Hypothalamus (tissue), 51 donors: Measurements from ENCODE around the gene GRAMD1C.
"Not testable (repeated sequence)": the region's sequence is repeated elsewhere in the genome, so short reads cannot be mapped to it uniquely, and the experiment has no call there.

Experiments used
- DNase-seq, 51 donors: peaks; one replicate each; lab custom pipeline; 2025; lab: John Stamatoyannopoulos, UW

GRAMD1C gene

DNA sequence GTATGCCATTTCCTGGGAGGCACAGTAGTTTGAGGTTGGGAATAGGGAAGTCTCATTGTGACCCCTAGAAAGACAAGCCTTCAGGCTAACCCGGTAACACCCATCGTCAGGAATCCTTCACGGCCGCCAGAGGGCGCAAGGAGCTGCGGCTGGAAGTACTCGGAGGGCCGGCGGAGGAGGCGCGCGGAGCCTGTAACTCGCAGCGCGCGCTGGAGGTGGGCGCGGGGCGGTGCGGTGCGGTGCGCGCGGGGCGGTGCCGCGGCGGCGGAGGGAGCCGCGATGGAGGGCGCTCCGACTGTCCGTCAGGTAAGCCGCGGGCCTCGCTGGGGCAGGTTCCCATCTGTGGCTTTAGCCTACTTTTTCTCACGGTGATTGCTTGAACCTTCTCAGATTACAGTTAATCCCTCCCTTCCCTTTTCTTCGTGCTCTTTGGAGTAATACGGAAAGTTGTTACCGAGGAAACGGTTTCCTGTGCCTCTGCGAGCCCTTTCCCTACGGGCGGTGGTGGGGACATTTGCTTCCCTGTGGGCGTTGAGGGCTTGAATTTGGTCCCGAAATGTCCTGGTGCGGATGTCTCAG is at the start of gene GRAMD1C:
TSS of gene GRAMD1C (plus strand) at position 158 of the 579 bp plus-strand sequence. CDS start at position 280, 122 bp downstream.
- peak in 50 of 51 donors; percentile 17 to 87 (median 68) for DNase-seq

DNA sequence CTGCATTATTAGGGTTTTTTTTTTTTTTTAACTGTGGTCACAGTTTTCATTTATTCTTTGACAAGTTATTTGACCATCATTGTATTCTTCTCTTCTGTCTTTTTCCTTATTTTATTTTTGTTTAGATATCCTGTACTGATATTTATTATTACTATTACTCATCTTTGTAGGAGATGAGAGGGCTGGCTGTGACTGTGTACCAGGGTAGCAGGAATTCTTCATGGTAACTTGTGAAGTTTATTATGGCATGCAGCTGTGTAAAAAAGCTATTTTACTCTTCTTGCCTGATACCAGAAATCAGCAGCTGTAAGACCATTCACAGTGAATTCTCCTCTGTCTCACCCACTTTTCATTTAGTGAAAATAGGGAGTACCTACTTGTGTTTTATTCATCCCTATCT is 47.2 kb upstream of the GRAMD1C start:
- DNase-seq: no peak

DNA sequence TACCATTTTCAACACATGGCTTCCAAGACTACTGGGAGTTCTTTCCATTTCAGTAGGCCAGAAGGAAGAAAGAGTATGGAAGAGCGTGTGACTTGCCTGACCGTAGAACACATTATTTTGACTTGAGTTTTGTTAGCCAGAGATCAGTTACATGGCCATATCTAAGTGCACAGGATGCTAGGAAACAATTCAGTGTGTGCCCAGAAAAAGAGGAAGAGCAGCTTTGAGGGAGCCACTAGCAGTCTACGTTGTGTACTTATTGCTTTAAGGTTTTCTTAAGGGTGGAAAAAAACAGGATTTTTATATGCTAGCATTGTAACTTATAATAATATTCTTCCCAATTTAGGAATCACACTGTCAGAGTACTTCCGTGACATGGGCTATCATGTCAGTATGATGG is 44.1 kb upstream of the GRAMD1C start:
- DNase-seq: no peak

DNA sequence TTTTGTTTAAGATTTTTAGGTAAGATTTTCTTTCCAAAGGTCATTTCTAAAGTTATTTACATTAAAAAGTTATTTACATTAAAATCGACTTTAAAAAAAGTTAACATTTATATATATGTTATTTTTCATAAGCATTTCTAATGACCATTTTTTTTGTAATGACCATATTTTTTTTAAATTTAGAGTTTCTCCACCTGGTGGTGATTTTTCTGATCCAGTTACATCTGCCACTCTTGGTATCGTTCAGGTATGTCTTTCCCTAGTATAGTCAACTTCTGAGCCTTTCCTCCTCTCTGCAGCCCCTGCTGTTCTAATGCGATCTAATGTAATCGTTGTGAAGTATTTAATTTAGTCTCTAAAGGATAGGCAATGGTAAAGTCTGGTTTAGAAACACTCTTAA is 42.9 kb upstream of the GRAMD1C start:
- no peak for DNase-seq

DNA sequence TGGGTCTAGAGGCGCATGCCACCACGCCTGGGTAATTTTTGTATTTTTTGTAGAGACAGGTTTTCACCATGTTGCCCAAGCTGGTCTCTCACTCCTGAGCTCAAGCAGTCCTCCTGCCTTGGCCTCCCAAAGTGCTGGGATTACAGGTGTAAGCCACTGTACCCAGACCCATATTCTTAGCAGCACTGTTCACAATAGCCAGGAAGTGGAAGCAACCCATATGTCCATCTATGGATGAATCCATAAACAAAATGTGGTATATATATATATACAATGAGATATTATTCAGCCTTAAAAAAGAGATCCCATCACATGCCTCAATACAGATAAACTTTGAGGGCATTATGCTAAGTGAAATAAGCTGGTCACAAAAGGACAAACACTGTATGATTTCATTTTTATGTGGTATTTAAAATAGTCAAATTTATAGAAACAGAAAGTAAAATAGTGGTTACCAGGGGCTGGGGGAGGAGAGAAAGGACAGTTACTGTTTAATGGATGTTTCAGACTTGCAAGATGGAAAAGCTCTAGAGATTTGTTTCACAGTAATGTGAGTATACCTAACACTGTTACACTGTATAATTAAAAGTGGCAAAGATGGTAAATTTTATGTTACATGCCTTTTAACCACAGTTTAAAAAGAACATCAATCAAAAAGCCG is 35.7 kb upstream of the GRAMD1C start:
- no peak for DNase-seq

DNA sequence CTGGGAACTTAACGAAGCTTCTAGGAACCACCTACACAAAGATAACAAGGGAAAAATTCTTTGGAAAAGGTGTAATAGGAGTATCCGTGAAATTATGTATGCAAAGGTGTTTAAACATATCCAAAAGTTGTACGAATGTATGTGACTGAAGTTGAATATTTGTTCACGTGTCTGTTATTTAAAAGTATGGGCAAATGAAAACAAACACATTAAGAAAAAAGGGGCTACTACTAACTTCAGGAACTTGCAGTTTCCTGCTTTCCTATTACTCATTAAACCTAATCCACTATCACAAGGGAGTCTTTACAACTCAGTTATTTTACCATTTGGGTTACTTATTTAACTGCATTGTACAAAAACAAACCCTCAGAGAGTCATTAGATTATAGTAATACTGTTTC is 33.9 kb upstream of the GRAMD1C start:
- DNase-seq: no peak

DNA sequence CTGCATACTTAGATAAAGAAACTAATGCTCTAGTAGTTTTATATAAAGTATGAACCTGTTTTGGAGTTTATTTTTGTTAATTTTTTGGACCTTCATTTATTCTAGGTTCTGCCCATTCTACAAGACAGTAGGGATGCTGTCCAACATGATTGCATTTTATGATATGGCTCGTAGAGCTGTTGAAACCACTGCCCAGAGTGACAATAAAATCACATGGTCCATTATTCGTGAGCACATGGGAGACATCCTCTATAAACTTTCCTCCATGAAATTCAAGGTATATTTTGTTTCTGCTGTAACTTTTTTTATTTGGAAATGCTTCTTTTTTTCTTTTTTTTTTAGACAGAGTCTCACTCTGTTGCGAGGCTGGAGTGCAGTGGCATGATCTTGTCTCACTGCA is 33.3 kb upstream of the GRAMD1C start:
- DNase-seq: no peak

DNA sequence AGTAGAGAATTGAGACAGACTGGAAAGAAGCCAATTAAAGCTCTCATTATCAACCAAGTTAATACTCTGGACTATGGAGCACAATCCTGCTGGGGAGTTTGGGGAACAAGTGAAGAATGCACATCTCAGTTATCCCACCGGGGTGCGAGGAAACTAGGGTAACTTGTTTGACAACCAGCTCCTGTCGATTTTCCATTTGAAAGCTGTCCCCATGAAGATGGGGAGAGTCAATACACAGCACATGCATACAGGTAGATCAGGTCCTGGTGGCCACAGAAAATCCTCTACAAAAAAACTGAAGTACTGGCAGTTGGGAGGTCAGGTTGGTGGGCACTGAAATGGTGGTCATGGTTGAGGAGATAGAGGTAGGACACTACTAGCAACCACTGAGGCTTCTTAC is 25.7 kb upstream of the GRAMD1C start:
- DNase-seq: no peak

DNA sequence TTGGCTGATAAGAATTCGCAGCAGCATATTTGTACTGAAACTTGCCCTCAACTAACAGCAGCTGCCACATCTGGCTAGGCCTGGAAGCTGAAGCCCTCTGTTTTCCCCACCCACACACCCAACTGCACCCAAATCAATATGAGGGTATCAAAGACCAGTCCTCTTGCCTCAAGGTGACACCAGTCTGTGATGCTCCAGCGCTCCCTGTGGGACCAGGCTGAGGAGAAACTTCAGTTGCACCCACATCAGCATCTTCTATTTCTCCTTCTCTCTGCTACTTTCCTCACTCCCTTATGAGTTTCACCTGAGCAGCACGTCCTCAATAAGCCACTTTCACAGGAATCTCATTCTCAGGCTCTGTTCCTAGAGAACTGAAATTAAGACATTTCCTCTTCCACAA is 18.7 kb upstream of the GRAMD1C start:
- no peak for DNase-seq

DNA sequence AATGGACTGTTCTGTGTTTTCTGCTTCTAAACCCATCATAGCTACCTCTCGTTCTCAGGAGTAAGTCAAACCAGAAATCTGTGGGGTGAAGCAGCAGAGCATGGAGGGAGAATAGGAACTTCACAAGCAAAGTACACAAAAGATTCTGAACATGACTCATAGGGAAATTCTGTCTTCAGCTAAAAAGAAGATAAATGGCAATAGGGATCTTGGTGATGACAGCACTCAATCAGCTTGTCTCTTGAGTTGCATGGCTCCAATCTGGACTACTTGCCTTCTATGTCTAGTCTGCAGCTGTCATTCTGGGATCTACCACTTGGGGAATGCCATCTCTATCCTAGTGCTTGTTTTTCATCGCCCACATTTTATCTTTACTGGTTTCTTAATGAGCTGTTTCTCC is 13.5 kb upstream of the GRAMD1C start:
- DNase-seq: no peak

DNA sequence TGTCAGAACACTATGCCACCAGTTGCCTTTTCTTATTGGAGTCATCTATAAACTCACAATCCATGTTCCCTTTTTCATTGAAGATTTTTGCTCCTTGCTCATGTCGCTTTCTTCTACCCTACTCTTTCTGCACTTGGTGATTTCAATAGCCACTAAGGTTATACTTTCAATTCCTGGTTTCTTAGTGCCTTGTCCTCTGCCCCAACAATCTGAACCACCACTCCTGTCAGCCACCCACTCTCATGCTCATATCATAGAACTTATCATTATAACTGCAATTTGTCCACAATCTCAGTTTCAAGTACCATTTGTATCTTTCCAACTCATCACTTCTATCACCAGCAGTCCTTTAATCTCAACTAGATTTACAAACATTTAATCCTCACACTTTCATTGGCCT is 10.0 kb upstream of the GRAMD1C start:
- no peak for DNase-seq

DNA sequence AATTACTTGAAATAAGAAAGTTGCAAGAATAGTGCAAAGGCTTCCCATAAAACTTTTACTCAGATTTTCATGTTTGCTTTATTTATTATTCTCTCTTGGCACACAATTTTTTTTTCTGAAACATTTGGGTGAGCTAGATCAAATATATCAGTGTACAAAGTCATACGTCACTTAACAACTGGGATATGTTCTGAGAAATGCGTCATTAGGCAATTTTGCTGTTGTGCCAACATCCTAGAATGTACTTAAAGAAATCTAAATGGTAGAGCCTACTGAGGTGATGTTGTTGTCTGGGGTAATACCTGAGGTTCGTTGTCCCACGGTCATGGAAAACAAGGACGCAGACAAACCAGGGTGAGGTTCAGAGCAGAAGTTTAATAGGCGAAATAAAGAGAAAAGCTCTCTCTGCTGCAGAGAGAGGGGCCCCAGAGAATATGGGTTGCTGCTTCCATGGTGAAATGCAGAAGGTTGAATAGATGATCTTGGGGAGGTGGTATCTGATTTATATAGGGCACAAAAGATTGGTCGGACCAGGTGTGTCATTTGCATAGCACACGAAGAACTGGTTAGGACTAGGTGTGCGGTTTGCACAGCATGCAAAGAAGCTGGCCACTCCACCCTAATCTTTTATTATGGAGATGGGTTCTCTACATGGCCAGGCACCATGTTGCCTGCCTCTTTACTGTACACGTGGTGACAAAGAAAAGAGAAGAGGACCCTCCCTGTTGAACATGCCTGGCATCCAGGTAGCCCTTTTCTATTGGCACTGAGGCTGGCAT is 8.8 kb upstream of the GRAMD1C start:
- no peak for DNase-seq

DNA sequence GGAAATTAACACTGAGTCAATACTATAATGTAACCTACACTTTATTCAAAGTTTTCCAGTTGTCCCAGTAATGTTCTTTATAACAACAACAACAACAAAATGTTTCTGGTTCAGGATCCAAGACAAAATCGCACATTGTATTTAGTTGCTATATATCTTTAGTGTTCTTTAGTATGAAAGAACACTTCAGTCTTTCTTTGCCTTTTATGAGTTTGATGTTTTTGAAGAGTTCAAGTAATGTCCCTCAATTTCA is 7.6 kb upstream of the GRAMD1C start:
- DNase-seq: no peak

DNA sequence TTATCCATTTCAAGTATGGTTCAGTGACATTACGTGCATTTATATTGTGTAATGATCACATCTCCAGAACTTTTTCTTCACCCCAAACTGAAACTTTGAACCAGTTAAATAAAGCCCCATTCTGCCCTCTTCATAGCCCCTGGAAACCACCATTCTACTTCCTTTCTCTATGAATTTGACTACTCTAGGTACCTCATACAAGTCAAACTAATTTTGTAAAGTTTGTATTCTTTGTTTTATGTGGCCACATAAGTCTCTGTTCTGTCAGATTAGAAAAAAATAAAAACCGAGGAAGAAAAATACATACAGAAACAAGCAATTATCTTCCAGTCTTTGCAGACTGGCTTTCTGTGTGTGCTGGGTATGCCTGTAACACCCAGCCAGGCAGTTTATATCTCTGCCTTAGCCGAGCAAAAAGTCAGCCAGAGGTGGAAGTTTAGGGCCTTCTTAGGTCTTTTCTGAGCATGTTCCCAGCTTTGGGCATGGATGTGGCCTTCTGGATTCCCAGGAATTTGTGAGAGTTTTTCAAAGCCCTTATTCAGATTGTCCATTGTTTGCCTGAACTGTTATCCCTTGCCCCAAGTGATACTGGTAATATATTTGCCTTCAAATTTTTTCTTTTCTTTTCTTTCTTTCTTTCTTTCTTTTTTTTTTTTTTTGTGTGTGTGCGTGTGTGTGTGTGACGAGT is 6.0 kb upstream of the GRAMD1C start:
- DNase-seq: no peak

DNA sequence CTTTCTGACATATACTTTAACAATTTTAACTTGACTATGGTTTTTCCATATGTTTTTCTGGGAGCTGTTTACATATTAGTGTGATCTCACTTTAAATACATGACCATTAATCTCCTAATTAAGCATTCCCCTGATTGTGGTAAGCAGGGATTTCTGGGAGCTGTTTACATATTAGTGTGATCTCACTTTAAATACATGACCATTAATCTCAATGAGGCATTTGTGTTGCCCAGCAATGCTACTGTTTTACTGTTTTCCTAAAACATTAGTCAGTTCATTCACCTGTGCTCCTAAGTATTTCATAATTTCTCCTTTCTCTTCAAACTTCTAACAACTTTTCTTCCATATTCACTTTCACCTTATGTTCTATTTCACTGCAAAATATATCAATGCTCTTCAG is 3.6 kb upstream of the GRAMD1C start:
- DNase-seq: no peak

DNA sequence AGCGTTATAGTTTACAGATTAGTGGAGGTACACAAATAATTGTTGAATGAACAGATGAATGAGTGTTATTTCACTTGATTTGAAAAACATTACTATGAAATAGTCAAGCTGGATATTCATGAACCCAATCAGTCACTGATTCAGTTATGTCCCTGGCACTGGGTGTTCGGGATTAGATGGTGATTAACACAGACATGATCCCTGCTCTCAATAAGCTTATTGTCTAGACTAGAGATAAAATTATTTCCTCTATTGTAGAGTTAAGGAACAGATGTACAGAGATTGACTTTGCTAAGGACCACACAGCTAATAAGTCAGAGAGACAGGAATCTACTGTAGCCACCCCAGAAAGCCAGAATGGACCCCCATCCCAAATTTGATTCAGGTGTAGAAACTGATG is 963 bp downstream of the GRAMD1C start:
- DNase-seq: no peak

DNA sequence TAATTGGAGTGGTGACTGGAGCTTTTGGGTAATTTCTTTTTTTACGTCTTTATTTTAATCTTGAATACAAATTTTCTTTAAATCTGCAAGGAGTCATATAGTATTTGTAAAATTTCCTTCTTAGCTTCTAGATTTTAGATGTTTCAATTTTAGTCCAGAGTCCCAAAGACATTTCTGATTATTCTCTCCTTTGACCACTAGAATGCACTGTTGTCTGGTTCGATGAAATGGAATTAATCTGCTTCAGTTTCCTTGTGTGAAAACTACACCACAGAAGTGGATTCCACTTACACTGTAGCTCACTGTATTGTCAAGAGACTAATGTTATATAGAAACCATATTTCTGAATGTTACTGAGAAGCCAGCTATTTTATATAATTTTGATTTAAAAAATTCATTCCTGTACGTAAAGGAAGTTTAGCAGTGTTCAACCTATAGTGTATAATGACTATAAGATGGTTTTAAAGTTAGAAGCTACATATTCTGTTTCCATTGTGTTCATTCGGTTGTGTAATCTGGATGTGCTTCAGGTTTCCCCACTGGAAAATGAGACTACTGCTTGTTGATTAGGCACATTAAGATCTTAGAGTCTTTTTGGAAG is 6.1 kb downstream of the GRAMD1C start:
- DNase-seq: no peak

DNA sequence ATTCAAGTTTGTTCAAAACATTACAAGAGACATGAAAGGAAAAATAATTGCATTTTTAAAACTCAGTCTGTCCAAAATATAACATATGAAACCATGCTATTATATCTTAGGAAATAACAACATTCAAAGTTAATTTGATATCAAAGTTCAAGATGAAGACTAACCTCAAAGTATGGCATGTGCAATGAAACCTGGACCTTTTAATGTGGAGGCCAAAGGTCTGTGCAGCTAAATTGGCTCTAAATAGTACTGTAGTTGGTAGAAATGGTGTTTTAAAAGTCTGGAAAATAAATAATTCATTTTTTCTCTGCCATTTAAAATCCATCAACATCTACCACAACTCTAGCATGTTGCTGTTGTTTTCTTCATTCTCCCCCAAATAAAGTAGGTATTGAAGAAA is 8.7 kb downstream of the GRAMD1C start:
- no peak for DNase-seq

DNA sequence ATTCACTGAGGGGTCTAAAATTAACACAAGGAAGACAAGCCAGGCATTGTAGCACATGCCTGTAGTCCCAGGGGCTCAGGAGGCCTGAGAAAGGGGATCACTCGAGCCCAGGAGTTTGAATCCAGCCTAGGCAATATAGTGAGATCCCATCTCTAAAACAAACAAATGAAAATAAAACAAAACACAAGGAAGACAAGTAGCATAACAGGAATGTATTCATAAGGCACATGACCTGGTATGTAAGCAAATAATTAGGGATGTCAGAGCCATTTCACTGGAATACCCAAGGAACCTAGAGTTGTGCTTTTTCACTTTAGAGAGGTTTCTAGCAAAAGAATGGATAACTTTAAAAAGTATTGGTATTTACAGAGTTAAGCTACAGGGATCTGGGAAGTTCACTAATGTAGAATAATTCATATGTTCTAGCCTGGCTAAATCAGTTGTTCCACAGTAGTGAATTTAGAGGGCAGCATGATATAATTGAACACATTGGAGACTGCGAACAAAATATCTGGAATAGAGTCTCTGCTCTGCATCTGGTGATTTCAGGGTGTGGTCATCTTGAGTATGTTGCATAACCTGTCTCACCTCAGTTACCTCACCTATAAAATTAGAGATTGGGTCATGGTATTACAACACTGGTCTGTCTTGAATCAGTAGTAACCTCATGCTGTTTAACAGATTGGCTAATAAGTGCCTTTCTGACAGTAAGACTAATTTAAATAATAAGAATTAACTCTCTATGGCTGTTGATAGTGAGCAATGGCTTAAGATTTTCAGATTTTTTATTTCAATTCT is 9.3 kb downstream of the GRAMD1C start:
- no peak for DNase-seq

DNA sequence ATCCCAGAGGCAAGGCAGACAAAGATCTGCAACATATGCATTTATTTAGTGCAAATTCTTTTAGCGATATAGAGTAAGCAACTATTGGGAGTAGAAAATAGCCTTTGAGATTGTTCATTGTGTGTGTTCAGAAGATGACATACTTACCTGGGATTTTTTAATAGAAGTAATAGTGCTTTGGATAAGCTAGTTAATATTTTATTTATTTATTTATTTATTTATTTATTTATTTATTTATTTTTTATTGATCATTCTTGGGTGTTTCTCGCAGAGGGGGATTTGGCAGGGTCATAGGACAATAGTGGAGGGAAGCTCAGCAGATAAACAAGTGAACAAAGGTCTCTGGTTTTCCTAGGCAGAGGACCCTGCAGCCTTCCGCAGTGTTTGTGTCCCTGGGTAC is 10.5 kb downstream of the GRAMD1C start:
- DNase-seq: not testable (repeated sequence)

DNA sequence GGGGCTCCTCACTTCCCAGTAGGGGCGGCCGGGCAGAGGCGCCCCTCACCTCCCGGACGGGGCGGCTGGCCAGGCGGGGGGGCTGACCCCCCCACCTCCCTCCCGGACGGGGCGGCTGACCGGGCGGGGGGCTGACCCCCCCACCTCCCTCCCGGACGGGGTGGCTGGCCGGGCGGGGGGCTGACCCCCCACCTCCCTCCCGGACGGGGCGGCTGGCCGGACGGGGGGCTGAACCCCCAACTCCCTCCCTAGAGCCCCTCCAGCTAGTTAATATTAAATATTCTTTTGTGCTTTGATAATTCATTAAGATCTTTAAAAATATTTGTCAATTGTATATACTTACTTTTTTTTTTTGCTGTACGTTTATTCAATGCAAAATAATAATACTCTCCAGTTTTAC is 11.3 kb downstream of the GRAMD1C start:
- DNase-seq: not testable (repeated sequence)
